ENCODE measurements around the gene IMPA2. TPM values are rescaled to one million over a fixed set of nuclear protein-coding genes. Genes with fewer than 3 reads are reported as not detected.

The IMPA2 gene
- total RNA-seq, 1 donor from 2014 or later = 54.2 TPM

DNA sequence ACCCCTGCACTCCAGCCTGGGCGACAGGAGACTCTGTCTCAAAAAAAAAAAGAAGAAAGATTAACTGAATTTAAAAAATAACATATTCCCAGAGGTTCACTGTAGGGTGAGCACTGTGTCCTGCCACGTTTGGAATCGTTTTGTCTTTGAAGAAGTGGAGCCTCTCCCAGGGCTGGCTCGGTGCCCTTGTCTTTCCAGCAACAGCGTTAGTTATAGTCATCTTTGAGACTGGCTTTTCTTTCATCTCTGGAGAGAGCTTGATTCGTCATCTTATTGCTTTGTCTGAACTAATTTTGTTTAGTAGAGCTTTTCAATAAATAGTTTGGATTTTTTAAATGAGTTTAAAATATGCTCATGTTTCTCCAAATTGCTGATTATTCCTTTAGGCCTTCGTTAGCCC lies 50.5 kb downstream of the IMPA2 start:
- no peaks in the 10 kb centered on the region for H3K4me1 ChIP-seq
- H3K36me3 ChIP-seq = peaks cover 38% of the 10 kb centered on the region
- ATAC-seq = no peak
- no peaks in the 10 kb centered on the region for H3K27me3 ChIP-seq (ENCODE audit: low read depth)
- H3K9me3 ChIP-seq = no peaks in the 10 kb centered on the region
- intact Hi-C loops (cut with DNase I) = no loop called here
- no peak for DNase-seq
- TF ChIP-seq, protein P1, sequence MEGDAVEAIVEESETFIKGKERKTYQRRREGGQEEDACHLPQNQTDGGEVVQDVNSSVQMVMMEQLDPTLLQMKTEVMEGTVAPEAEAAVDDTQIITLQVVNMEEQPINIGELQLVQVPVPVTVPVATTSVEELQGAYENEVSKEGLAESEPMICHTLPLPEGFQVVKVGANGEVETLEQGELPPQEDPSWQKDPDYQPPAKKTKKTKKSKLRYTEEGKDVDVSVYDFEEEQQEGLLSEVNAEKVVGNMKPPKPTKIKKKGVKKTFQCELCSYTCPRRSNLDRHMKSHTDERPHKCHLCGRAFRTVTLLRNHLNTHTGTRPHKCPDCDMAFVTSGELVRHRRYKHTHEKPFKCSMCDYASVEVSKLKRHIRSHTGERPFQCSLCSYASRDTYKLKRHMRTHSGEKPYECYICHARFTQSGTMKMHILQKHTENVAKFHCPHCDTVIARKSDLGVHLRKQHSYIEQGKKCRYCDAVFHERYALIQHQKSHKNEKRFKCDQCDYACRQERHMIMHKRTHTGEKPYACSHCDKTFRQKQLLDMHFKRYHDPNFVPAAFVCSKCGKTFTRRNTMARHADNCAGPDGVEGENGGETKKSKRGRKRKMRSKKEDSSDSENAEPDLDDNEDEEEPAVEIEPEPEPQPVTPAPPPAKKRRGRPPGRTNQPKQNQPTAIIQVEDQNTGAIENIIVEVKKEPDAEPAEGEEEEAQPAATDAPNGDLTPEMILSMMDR (IDR thresholded peaks at IDR 0.05) = no peak
- H3K27ac ChIP-seq = no peak overlapping the region
- H3K4me3 ChIP-seq = no peak overlapping the region

DNA sequence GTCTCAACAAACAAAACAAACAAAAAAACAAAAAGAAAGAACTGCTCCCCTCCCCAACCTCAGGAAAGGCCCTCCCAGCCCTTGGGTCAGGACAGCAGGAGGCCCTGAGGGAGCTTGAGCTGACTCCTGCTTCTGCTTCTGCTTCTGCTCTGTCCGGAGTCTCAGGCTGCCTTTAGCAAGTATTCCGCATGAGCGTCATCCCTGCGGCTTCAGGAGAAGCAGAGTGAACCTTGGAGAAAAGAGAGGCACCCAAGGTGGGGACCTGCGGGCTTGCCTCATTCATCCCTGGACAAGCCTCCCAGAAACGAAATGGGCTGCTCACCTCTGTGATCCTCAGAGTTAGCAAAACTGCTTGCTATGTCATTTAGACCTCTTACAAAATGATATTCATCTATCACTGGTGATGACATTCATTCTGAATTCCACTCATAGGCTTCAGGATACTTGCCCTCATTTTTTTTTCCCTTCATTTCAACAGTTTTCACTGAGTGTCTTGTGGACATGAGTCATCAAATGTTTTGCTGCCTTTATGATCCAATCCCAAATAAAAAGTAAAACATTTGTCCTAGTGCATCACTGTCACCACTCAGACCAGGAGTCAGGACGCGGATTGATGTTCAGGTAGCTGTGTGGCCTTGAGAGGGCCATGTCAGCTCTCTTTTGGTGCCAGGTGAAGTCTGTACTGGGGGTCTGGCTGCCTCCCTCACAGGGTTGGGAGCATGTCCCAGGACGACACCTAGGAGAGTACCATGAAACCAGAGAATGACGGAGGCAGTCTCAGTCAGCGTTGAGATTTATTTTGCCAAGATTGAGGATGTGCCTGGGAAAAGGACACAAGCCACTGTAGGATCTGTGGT lies 51.7 kb downstream of the IMPA2 start:
- H3K4me1 ChIP-seq = peaks cover 2% of the 10 kb centered on the region
- H3K4me3 ChIP-seq = no peak overlapping the region
- DNase-seq (no peak), ATAC-seq (no peak)
- TF ChIP-seq, protein P1 (IDR thresholded peaks at IDR 0.05) = no peak
- H3K27ac ChIP-seq = no peak overlapping the region
- H3K36me3 ChIP-seq = peaks cover 38% of the 10 kb centered on the region
- intact Hi-C loops (cut with DNase I) = no loop called here
- H3K27me3 ChIP-seq (ENCODE audit: low read depth) = no peaks in the 10 kb centered on the region
- H3K9me3 ChIP-seq = no peaks in the 10 kb centered on the region

DNA sequence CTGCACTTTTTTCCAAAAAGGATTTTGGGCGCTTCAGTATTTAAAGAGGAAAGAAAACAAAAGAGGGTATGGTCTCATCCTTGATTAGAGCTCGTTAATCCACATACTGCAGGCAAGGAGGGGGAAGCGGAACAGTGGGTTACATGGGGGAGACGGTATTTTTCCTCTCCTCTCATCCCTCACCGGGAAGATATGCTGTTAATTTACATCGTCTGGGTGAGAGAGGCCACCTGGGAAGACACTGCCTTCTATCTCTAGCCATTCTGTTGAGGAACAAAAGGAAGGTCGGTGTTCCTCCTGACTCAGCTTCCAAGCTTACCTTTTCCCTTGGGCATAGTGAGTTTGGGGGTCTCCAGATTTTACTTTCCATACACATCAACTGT lies 52.3 kb downstream of the IMPA2 start:
- Histone ChIP-seq H3K36me3 (peaks cover 33% of the 10 kb centered on the region), H3K27ac (no peak overlapping the region), H3K4me3 (no peak overlapping the region), H3K4me1 (peaks cover 8% of the 10 kb centered on the region), H3K9me3 (no peaks in the 10 kb centered on the region), H3K27me3 (ENCODE audit: low read depth) (no peaks in the 10 kb centered on the region)
- DNase-seq (no peak), ATAC-seq (no peak)
- intact Hi-C loops (cut with DNase I) = no loop called here
- TF ChIP-seq, protein P1 (IDR thresholded peaks at IDR 0.05) = no peak

DNA sequence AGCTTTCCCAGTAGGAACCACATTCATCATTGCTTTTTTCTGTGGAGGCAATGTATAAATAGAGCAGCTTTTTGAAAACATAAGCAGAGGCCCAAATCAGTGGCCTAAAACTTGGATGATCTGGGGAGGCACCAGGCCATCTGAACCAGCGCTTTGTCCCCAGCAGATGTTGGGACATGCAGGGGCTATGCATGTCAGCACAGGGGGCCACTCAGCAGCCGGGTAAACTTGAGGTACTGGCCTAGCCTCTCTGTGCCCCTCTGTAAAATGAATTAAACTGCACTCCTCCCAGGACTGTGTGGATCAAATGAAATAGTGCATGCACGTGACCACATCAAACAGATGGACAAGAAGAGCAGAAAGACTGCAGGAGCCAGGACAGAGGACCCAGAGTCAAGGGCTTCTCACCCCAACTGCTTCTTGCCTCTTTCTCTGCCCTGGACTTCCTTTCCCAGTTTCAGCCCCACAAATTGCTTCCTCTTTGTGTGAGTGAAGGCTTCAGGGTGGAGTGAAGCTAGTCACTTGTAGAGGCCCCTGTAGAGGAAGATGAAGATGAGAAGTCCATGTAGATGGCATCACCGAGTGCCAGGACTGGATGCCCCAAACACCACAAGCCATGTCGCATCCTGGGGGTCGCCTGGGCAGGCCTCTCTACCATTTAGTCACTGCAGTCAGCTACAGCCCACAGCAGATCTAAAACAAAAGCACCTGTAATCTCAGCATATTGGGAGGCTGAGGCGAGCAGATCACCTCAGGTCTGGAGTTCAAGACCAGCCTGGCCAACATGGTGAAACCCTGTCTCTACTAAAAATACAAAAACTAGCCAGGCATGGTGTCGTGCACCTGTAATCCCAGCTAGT lies 53.2 kb downstream of the IMPA2 start:
- Histone ChIP-seq H3K36me3 (peaks cover 25% of the 10 kb centered on the region), H3K9me3 (no peaks in the 10 kb centered on the region), H3K27me3 (ENCODE audit: low read depth) (no peaks in the 10 kb centered on the region), H3K4me3 (no peak overlapping the region), H3K4me1 (peaks cover 16% of the 10 kb centered on the region), H3K27ac (no peak overlapping the region)
- DNase-seq (no peak), ATAC-seq (no peak)
- intact Hi-C loops (cut with DNase I) = no loop called here
- TF ChIP-seq, protein P1 (IDR thresholded peaks at IDR 0.05) = no peak

GRCh38 chr18:12035481-12035880 lies 54.2 kb downstream of the IMPA2 start:
- TF ChIP-seq, protein P1 (IDR thresholded peaks at IDR 0.05) = no peak
- H3K36me3 ChIP-seq = peaks cover 15% of the 10 kb centered on the region
- H3K27ac ChIP-seq = no peak overlapping the region
- intact Hi-C loops (cut with DNase I) = no loop called here
- no peaks in the 10 kb centered on the region for H3K9me3 ChIP-seq
- peaks cover 16% of the 10 kb centered on the region for H3K4me1 ChIP-seq
- DNase-seq (no peak), ATAC-seq (no peak)
- H3K27me3 ChIP-seq (ENCODE audit: low read depth) = no peaks in the 10 kb centered on the region
- no peak overlapping the region for H3K4me3 ChIP-seq
